ENCODE data around the gene C2orf76.

- TF ChIP-seq EZH2 (IDR thresholded peaks at IDR 0.05; ENCODE audit: borderline replicate concordance, low read depth, low read length, severe bottlenecking) (no peak), CTCF (IDR thresholded peaks at IDR 0.05; ENCODE audit: borderline replicate concordance, extremely low read depth, low read length, poor library complexity, severe bottlenecking) (no peak)
Measured at GRCh38 chr2:119383410-119384140, 16.9 kb upstream of the C2orf76 start.
